ENCODE results near the gene KCNJ6. TPM values are rescaled to one million over a fixed set of nuclear protein-coding genes. Genes with fewer than 3 reads are reported as not detected.

KCNJ6 gene
- total RNA-seq, 1 experiment from 2014 or later, result not detected

DNA sequence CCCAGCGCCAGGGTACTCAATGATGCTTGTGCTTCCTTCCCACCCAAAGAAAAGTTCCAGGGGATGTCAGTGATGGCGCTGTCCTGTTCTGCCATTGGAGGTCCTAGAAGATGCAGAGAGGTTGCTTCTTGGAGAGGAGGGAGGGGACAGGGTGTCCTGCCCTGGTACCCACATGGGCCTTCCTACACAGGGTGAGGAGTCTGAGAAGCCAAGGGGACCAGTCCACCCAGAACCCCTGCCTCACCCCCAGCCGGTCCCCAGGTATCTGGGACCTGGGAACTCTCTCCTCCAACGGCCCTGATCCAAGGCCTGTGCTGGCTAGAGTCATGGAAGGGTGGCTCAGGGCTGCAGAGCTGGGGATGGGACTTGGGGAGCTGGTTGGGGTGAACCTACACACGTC, 259.4 kb downstream of the KCNJ6 start:
- Histone ChIP-seq H3K4me3 (ENCODE audit: low read depth in 2 of 2, low read length in 2 of 2) (no peak overlapping the region), H3K36me3 (ENCODE audit: control insufficient read depth, insufficient read depth, low read length) (no peaks in the 10 kb centered on the region), H3K9me3 (ENCODE audit: control insufficient read depth, insufficient read depth, low read depth, low read length) (no peaks in the 10 kb centered on the region), H3K27me3 (ENCODE audit: control insufficient read depth, insufficient read depth, low read length) (no peaks in the 10 kb centered on the region), H3K27ac (ENCODE audit: low read length) (no peak overlapping the region), H3K4me1 (ENCODE audit: control insufficient read depth, insufficient read depth, low read length) (peaks cover 8% of the 10 kb centered on the region)
- DNase-seq (ENCODE audit: low read depth, low spot score) (no peak), ATAC-seq (no peak)
- TF ChIP-seq, protein P1, sequence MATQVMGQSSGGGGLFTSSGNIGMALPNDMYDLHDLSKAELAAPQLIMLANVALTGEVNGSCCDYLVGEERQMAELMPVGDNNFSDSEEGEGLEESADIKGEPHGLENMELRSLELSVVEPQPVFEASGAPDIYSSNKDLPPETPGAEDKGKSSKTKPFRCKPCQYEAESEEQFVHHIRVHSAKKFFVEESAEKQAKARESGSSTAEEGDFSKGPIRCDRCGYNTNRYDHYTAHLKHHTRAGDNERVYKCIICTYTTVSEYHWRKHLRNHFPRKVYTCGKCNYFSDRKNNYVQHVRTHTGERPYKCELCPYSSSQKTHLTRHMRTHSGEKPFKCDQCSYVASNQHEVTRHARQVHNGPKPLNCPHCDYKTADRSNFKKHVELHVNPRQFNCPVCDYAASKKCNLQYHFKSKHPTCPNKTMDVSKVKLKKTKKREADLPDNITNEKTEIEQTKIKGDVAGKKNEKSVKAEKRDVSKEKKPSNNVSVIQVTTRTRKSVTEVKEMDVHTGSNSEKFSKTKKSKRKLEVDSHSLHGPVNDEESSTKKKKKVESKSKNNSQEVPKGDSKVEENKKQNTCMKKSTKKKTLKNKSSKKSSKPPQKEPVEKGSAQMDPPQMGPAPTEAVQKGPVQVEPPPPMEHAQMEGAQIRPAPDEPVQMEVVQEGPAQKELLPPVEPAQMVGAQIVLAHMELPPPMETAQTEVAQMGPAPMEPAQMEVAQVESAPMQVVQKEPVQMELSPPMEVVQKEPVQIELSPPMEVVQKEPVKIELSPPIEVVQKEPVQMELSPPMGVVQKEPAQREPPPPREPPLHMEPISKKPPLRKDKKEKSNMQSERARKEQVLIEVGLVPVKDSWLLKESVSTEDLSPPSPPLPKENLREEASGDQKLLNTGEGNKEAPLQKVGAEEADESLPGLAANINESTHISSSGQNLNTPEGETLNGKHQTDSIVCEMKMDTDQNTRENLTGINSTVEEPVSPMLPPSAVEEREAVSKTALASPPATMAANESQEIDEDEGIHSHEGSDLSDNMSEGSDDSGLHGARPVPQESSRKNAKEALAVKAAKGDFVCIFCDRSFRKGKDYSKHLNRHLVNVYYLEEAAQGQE (IDR thresholded peaks at IDR 0.05; ENCODE audit: insufficient read depth in 1 of 2, low read depth in 2 of 2, low read length in 1 of 2), result no peak
- no peak for TF ChIP-seq TCF7L2 (IDR thresholded peaks at IDR 0.05; ENCODE audit: low read depth, low read length)
- no peak for TF ChIP-seq SIN3A (IDR thresholded peaks at IDR 0.05; ENCODE audit: borderline replicate concordance, insufficient read depth, low read depth, low read length)
- TF ChIP-seq, protein P2, sequence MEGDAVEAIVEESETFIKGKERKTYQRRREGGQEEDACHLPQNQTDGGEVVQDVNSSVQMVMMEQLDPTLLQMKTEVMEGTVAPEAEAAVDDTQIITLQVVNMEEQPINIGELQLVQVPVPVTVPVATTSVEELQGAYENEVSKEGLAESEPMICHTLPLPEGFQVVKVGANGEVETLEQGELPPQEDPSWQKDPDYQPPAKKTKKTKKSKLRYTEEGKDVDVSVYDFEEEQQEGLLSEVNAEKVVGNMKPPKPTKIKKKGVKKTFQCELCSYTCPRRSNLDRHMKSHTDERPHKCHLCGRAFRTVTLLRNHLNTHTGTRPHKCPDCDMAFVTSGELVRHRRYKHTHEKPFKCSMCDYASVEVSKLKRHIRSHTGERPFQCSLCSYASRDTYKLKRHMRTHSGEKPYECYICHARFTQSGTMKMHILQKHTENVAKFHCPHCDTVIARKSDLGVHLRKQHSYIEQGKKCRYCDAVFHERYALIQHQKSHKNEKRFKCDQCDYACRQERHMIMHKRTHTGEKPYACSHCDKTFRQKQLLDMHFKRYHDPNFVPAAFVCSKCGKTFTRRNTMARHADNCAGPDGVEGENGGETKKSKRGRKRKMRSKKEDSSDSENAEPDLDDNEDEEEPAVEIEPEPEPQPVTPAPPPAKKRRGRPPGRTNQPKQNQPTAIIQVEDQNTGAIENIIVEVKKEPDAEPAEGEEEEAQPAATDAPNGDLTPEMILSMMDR (IDR thresholded peaks at IDR 0.05), result no peak
- TF ChIP-seq POLR2AphosphoS5 (IDR thresholded peaks at IDR 0.05; ENCODE audit: low read depth, low read length), result no peak
- POLR2A ChIA-PET, result no interaction called here
- in situ Hi-C loops (cut with HindIII; ENCODE audit: low pct_unique_long_range_greater_than_20kb, low sequenced_read_pairs), result no loop called here
- BruUV-seq (replicated peaks), result no TSS peak
- intact Hi-C loops (cut with micrococcal nuclease; ENCODE audit: unreplicated experiment), result no loop called here
- CTCF ChIA-PET, result no interaction called here

DNA sequence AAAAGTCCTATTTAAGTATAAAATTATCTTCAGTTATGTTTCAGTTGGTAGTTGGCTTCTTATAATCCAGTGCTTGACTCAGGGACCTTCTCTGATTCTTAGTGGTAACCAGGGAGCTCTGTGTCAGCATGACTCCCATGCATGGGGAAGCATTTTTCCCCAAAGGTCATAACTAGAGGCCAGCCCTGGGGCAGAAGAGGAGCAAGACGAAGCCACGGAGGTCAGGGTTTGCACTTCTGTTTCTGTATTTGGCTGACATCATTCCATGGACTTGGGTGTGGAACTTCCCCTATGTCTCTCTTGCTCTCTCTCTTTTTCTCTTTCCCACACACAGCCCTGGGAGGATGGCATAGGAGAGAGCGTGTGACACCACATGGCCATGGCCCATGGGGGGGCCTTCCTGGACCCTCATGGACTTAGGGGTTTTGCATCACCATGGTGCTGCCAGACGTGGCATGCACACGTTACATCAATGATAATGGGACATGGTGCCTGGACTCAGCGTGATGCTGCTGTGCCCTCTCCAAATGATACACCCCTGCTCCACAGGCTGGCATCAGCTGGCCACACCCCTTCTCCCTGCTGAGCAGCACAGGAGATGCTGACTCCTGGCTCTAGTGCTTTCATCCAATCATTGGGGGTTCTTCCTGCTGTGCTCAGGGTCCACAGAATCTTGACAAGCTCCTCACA, 260.5 kb downstream of the KCNJ6 start:
- ChIA-PET CTCF (no interaction called here), POLR2A (no interaction called here)
- in situ Hi-C loops (cut with HindIII; ENCODE audit: low pct_unique_long_range_greater_than_20kb, low sequenced_read_pairs), result no loop called here
- intact Hi-C loops (cut with micrococcal nuclease; ENCODE audit: unreplicated experiment), result no loop called here
- H3K4me3 ChIP-seq (ENCODE audit: low read depth in 2 of 2, low read length in 2 of 2), result no peak overlapping the region
- peaks cover 8% of the 10 kb centered on the region for H3K4me1 ChIP-seq (ENCODE audit: control insufficient read depth, insufficient read depth, low read length)
- no peak for ATAC-seq
- no TSS peak for BruUV-seq (replicated peaks)
- no peak for DNase-seq (ENCODE audit: low read depth, low spot score)
- no peak overlapping the region for H3K27ac ChIP-seq (ENCODE audit: low read length)
- no peaks in the 10 kb centered on the region for H3K9me3 ChIP-seq (ENCODE audit: control insufficient read depth, insufficient read depth, low read depth, low read length)
- H3K36me3 ChIP-seq (ENCODE audit: control insufficient read depth, insufficient read depth, low read length), result no peaks in the 10 kb centered on the region
- TF ChIP-seq SIN3A (IDR thresholded peaks at IDR 0.05; ENCODE audit: borderline replicate concordance, insufficient read depth, low read depth, low read length) (no peak), POLR2AphosphoS5 (IDR thresholded peaks at IDR 0.05; ENCODE audit: low read depth, low read length) (no peak), TCF7L2 (IDR thresholded peaks at IDR 0.05; ENCODE audit: low read depth, low read length) (no peak)
- TF ChIP-seq, protein P2 (IDR thresholded peaks at IDR 0.05), result no peak
- TF ChIP-seq, protein P1 (IDR thresholded peaks at IDR 0.05; ENCODE audit: insufficient read depth in 1 of 2, low read depth in 2 of 2, low read length in 1 of 2), result no peak
- no peaks in the 10 kb centered on the region for H3K27me3 ChIP-seq (ENCODE audit: control insufficient read depth, insufficient read depth, low read length)
